Measurements from ENCODE around the gene TRPT1.
"Not testable (repeated sequence)": the region's sequence is repeated elsewhere in the genome, so short reads cannot be mapped to it uniquely, and the experiment has no call there.

TRPT1 gene

DNA sequence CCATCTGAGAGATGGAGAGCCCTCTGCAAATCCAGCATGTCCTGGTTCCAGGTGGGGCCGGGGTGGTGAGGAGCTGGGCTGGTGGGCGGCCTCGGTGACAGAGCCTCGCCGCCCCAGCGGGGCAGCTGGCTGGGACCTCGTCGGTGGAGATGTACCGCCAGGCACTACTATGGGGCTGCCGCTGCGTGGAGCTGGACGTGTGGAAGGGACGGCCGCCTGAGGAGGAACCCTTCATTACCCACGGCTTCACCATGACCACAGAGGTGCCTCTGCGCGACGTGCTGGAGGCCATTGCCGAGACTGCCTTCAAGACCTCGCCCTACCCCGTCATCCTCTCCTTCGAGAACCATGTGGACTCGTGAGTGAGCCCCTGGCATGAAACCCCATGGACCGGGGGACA lies 32.4 kb upstream of the TRPT1 start:
- no peak for DNase-seq

DNA sequence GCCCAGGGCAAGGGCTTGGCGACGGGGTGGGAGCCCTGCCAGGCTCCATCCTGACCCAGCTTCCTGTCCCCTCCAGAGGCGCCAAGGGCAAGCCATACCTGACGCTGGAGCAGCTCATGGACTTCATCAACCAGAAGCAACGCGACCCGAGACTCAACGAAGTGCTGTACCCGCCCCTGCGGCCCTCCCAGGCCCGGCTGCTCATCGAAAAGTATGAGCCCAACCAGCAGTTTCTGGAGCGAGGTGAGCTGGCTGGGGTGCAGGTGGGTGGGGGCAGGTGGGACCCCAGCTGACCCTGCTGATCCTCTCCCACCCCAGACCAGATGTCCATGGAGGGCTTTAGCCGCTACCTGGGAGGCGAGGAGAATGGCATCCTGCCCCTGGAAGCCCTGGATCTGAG lies 30.3 kb upstream of the TRPT1 start:
- no peak for DNase-seq

DNA sequence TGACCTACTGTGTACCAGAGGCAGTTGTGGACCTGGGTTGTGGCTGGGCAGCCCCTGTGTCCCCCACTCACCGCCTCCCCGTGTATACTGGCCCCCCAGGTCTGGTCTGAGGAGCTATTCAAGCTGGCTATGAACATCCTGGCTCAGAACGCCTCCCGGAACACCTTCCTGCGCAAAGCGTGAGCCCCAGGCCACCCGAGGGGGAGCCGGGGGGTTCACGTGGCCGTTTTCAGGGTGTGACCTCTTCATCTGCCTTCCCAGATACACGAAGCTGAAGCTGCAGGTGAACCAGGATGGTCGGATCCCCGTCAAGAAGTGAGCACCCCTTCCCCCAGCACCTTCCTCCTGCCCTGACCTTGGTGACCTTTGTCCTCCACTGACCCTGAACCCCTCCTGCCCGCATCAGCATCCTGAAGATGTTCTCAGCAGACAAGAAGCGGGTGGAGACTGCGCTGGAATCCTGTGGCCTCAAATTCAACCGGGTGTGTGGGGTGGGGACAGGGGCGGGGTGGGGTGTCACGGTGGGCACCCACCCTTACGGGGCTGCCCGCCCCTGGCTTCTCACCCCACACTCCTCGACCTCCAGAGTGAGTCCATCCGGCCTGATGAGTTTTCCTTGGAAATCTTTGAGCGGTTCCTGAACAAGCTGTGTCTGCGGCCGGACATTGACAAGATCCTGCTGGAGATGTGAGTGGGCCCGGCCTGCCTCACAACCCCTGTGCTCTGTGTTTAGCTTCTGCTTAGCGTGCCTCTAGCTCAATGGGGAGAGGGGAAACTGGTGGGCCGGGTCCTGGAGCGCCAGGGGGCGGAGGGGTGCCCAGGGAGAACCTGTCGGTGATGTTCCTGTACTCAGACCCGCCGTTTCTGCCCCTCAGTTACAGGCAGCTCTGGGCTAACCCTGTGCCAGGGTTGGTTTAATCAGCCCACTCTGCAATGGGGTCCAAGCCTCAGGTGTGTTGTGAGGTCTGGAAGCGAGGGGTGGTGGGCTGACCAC lies 29.4 kb upstream of the TRPT1 start:
- no peak for DNase-seq

GRCh38 chr11:64254326-64254725 lies 28.3 kb upstream of the TRPT1 start:
- DNase-seq: no peak

DNA sequence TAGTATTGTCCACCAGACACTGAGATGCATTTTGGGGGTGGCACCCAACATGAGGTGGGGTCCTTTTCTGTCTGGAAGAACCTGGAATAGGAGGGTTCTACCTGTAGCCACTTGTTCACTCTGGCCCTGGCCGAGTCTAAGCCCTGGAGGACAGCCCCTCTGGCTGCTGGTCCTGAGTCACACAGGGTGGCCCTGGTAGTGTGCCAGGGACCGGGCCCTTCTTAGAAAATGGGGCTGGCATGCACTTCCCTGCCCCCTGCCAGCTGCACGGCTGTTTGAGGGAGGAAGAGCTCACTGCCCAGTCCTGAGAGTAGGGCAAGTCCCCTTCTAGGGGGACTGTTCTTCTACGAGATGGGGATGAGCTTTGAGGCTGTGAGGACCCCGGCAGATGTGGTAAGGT lies 27.5 kb upstream of the TRPT1 start:
- no peak for DNase-seq

DNA sequence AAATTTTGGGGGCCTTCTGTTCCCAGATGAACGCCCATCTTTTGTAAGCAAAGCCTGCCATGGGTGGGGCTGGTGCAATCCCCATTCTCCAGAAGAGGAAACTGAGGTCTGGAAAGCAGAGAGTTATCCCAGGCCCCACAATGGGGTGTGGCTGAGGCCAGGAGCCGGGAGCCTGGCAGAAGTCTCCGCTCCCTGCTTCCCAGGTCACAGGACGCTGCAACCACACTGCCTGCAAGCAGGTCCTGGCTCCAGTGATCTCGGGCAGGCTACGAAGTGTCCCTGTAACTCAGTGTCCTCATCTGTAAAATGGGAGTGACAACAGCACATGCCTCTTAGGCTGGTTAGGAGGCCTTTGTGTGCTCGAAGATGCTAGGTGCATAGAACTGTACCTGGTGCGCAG lies 27.1 kb upstream of the TRPT1 start:
- DNase-seq: no peak

- no peak for DNase-seq
Measured at GRCh38 chr11:64252003-64252872, 26.3 kb upstream of the TRPT1 start.

GRCh38 chr11:64251753-64252002 lies 25.7 kb upstream of the TRPT1 start:
- DNase-seq: no peak

DNA sequence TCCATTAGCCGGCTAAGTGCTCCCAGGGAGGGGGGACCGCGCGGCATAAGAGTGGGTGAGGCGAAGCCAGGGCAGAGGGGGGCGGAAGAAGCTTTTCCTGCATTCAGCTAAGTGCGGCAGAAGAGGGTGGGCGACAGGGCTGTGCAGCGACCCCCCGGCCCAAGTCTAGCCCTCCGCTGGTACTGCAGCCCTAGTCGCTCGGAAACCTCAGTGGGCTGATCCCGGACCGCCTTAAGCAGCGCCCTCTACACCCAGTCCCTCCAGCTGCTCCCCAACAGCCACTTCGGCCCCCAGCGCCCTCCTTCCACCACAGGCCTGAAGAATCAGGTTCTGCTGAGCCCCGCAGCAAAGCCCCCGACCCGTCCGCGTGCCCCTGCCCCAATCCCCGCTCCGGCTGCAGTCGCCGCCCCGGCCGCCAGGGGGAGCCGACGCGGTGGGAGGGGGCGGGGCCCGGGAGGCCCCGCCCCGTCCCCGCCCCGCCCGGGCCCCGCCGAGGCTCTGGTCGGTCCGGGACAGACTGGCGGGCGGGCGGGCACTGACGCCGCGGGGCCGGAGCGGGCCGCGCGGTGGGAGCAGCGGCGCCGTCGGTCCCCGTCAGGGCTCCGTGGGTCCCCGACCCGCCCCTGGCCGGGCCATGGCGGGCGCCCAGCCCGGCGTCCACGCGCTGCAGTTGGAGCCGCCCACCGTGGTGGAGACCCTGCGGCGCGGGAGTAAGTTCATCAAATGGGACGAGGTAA lies 25.2 kb upstream of the TRPT1 start, which contains the start of gene PLCB3:
Gene PLCB3 (plus strand): TSS at position 515 of the 737 bp plus-strand sequence. CDS start 120 bp downstream, at position 635.
- DNase-seq: no peak

- peak; percentile 6 for DNase-seq
Measured at GRCh38 chr11:64250415-64251015, 24.5 kb upstream of the TRPT1 start.

DNA sequence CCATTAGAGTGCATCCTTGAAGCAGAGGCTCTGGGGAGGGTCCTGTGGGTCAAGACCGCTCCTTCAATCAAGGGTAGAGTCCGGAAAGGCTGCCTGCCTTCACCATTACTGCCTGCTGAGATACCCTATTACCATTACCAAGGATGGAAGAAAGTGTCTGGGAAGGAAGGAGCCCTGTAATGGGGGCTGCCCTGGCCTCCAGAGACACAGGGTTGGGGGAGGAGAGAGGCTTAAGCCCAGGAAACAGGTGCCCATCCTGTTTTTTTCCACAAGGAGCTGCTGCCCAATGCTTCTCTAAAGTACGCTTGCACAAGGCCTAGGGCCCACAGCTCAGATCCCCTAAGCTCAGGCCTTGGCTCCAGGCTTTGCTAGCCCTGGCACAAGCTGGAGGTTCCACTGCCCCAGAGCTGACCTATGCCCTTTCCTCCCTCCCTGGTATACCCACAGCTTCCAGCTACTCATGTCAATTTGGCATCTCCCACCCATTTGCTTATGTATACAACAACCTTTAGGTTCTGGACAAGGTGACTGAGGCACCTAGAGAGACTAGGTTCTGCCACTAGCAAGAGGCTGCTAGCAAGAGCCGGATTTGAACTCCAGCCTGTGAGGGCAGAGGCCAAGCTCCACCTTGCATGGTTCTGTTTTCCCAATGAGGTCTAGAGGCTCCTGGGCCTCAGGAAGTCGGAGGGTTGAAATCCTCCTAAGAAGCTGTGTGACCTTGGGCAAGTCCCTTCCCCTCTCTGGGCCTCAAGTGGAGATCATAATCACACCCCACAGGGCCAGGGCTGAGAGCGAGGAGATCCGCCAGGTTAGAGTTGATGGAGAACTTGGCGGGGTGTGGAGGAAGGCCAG lies 23.8 kb upstream of the TRPT1 start:
- no peak for DNase-seq

DNA sequence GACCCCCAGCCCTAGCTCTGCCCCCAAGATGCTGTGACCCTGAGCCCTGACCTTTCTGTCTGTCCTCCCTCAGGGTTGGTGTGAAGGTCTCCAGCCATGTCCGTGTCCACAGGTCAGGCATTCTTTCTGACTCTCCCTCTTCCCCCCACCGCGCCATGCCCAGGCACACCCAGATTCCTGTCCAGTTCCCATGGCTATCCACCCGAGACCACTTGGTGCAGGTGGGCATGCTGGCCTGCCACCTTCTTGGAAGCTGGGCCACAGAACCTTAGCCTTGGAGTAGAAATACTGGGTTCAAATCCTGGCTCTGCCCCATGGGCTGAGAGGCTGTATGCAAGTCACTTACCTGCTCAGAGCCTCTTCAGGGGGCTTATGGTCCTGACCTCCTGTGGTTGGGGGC lies 23.1 kb upstream of the TRPT1 start:
- DNase-seq: no peak

DNA sequence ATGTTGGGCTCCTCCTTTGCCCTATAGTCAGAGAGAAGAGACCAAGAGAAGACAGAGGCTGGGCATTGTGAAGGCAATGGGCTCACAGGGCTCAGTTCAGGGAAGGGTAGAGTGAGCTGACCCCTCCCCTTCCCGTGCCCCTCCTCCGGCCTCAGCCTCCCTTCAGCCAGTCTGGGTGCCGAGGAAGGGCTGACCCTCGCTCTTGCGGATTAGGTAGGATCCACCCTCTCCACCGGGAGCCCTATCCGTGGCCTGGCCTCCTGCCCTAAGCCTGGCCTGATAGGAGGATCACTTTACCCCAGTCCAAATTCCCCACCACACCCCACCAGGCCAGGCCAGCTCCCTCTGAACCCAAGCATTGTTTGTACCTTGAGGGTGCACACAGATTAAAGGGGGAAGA lies 22.6 kb upstream of the TRPT1 start:
- no peak for DNase-seq

DNA sequence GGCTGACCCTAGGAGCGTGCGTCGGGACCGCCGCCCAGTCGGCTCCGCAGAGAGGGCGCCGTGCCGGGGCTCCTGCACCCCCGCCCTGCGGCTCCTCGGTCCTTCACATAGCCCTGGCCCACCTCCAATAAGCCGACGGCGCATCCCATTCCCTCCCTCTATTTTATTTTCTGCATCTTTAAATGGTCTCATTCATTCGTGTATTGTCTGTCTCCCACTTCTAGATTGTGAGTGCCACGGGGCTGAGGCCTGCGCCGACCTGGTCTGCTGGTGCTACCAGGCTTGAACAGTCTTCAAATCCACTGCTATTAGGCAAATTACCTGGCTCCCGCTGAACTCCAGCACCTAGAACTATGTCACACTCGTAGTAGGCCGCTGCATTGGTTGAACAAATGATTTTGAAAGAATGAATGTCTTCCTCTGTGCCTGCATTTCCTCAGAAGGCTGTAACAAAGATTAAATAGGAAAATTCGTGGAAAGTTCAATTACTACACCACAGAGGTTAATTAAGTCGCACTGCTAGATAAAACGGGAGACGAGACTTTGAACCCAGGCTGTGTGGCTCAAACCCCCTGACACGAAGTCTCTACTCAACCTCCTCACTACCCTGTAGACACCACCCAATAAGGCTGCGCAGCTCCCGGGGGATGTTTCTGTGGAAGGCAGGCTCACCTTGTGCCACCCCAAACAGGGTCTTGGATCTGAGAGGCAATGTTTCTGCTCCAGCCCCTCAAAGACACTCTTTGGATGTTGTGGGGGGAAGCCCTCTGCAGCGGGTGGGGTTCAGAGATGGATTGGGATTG lies 21.9 kb upstream of the TRPT1 start:
- no peak for DNase-seq

DNA sequence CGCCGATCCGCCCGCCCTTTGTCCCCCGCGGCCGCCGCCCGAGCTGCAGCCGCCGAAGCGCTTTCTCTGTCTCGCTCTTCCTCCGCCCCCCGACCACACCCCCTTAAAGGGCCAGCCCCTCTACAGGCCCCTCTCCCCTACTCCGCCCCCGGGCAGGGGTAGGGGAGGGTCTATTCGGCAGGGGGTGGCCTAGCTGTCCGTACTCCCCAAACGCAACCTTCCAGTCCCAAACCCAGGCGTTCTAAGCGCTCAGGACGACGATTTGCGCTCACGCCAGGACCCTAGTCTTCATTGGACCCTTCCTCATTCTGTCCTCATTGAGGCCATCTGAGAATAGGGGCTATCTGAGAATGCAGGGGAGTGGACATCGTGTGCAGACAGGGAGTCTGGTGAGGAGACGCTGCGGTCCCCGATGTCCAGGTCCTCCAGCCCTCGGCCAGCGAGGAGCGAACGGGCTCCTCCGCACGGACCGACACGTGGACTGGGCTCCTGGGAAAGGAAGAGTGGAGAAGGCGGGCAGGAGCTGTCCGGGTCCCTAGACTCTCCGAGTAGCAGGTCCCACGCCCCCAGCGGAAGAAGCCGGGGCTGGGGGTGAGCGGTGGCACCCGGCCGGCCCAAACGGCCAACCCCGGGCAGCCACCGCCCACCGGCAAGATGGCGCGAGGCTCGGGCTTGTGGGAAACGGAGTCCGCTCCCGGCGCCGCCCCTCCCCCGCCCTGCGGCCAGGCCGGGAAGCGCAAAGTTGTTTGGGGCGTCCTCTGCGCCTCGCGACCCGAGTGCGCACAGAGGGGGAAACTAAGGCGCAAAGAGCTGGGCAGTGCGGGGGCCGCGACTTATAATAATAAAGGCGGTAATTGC lies 21.1 kb upstream of the TRPT1 start, which contains the start of gene PPP1R14B:
Gene PPP1R14B (minus strand): TSS at position 73 of the 858 bp plus-strand sequence. CDS start 270 bp downstream, outside the sequence.
- peak; percentile 21 for DNase-seq

GRCh38 chr11:64246621-64246870 lies 20.6 kb upstream of the TRPT1 start:
- DNase-seq: not testable (repeated sequence)

- no peak for DNase-seq
Measured at GRCh38 chr11:64245797-64246620, 20.0 kb upstream of the TRPT1 start.

DNA sequence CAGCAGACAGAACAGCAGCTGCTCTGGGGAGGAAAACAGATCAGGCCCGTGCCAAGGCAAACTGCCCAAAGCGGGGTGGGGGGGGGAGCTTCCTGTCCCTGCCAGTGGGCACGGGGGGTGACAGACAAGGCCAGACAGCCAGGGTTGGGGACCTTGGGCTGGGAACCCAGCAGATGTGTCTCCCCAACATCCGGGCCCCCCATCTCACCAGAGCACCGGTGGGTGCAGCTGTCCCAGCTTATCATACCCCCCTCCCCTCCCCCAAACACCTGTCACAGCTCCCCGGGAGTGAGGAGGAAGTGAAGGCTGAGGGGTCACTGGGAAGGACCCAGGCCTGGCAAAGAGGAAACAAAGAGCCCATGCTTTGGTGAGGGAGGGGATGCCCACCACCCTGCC lies 19.4 kb upstream of the TRPT1 start:
- DNase-seq: no peak

- DNase-seq: no peak
Measured at GRCh38 chr11:64244966-64245365, 19.0 kb upstream of the TRPT1 start.
